Stimulated activated naive CD4-positive, alpha-beta T cell (primary cell): ENCODE measurements around the gene HOXA7.

ENCODE experiments used
- DNase-seq, 6 experiments: peaks; one replicate each; lab custom pipeline; 2025; lab: John Stamatoyannopoulos, UW

Gene HOXA7

DNA sequence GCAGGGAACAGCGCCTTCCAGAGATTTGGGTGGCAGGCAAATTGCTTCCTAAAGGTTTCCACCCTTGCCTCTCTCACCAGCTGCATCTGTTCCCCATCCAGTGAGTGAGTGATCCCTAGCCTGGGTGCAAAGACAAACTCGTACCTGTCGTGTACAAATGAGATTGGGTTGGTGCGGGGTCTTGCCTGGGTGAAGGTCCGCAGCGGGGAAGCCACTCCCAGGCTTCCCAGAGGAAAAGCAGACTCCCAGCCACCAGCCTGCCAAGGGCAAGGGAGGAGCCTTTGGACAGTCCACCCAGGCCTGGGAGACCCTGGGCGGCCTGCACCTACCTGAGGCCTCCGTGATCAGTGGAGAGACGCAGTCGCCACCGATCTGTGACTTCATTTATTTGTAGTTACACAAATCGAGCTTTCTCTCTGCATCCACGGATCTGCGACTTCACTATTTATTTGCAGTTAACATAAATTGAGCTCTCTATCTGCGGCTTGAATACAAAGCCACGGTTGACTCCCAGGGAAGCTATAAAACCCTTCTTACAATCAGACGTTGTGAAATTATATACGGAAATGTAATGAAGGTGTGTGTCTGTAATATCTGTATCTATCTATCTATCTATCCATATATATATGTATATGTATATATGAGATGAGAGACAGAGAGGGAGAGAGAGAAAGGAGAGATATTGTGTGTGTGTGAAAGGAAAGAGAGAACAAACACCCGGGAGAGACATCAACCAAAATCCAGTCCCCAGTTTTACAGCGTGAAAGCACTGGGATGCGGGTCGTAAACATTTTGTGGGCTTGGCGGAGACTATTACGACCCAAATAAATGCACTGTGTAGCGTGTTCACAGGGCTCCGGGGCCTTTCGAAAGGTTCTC is 3.0 kb upstream of the HOXA7 start:
- DNase-seq = no peak

DNA sequence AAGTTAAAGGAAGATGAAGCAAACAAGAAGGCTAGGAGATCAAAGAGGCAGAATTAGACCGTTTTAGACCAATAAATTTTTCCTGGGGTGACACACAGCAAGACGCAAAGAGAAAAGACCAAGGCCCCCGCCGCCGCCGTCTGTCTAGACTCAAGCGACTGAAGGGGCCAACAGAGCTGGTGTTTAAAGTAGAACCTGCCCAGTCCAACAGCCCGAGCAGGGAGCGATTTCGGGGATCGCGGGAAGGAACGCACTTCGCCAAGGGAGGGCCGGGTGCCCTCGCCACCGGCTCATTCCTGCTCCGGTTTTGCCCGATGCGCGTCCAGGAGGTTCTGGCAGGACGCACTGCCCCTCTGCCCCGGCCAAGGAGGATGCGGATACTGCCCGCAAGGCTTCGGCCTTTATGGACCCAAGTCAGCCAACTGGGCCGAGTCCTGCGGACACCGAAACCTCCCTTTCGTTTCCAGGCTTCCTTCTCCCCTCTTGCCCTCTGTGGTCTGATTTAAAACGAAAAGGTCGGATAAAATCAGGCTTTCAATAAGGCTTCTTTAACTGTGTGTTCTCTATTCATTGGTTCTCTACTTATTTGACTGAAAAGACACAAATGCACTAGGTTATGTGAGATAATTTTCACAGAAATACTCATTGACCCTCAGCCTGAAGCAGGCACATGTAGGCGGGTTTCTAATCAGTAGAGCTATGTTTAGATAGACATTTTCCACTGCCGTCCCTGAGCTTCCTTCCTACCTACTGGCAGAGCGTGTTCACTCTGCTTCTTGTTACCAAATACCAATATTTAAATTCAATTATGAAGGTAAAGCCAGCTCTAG is 2.2 kb upstream of the HOXA7 start:
- DNase-seq = no peak

DNA sequence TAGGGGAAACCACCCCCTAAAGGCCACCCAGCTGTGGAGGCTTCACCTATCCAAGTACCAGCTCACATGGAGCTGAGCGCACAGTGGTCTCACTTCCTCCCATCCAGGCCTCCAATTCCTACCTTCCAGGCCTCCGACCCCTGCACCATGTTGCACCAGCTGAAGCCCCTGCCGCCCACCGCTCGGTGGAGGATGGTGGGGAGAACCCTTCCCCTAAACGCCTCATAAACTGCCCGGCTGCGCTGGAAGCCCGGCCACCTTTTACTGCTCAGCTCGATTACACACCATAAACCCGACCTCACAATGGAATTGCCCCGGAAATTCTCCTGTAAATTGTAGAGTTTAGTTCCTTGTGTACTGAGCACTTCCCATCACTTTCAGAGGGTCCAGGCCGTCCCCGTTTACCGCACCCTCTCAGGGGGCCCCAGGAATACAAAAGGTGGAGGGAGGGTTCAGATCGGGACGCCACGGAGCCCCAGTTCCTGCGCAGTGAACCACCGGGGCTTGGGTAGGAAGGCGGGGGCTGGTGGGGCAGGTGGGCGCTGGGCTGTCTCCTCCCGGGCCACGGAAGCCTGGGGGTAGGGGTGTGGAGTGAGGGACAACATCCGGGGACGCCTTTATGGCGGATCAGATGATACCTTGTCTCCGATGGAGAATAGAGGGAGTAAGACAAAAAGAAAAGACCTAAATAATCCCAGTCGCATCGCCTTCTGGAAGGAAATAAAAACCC is 1.4 kb upstream of the HOXA7 start:
- DNase-seq = no peak

DNA sequence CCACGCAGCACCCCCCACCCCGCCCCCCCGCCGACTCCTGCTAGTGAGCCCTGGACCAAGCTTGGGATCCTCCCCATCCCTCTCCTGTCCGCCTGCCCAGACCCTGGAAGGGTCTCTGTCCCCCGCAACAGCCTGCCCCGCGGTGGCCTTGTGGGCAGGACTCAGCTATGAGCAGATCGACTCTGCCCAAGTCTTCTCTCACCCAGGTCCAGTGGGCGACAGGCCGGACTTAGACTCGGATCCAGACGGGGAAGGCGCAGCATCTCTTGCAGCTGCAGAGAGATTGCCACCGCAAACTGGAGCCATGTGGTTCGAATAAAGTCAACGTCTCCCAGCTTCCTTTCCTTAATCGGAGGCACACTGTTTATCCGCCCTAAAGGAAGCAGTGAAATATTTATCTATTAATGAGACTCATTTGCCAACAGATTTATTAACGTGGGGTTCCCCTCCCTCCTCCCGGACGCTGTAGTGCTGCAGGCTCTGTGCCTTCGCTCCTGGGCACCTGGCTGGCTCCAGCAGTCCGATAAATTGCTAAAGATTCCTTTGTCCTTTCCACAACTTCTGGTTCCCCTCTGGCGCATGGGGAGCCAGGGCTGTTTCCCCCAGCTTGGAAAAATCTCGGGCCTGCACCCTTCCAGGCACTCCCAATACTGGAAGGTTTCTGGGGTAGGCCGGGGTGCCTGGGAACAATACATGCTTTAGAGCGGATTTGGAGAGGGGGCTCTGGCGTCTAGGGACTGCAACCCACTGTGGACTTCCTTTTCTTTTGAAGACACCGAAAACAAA is 634 bp upstream of the HOXA7 start:
- DNase-seq = no peak

DNA sequence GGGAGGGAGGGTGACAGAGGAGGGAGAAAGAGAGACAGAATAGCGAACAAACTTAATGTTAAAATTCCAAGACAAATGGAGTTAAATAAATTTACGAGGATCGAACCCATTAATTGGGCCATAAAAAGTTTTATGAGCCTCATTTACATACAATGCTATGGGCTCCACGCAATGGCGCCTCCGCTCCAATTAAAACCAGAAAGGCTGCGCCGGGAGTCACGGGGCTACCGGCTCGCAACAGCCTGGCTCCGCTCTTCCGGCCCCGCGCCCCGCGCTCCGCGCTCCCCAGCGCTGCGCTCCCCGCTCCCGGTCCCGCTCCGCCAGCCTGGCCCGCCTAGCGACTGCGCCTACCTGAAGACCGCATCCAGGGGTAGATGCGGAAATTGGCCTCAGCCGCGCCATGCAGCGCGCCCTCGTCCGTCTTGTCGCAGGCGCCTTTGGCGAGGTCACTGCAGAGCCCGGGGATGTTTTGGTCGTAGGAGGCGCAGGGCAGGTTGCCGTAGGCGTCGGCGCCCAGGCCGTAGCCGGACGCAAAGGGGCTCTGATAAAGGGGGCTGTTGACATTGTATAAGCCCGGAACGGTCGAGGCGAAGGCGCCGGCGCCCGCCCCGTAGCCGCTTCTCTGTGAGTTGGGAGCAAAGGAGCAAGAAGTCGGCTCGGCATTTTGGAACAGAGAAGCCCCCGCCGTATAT is 513 bp downstream of the HOXA7 start:
- DNase-seq = no peak

DNA sequence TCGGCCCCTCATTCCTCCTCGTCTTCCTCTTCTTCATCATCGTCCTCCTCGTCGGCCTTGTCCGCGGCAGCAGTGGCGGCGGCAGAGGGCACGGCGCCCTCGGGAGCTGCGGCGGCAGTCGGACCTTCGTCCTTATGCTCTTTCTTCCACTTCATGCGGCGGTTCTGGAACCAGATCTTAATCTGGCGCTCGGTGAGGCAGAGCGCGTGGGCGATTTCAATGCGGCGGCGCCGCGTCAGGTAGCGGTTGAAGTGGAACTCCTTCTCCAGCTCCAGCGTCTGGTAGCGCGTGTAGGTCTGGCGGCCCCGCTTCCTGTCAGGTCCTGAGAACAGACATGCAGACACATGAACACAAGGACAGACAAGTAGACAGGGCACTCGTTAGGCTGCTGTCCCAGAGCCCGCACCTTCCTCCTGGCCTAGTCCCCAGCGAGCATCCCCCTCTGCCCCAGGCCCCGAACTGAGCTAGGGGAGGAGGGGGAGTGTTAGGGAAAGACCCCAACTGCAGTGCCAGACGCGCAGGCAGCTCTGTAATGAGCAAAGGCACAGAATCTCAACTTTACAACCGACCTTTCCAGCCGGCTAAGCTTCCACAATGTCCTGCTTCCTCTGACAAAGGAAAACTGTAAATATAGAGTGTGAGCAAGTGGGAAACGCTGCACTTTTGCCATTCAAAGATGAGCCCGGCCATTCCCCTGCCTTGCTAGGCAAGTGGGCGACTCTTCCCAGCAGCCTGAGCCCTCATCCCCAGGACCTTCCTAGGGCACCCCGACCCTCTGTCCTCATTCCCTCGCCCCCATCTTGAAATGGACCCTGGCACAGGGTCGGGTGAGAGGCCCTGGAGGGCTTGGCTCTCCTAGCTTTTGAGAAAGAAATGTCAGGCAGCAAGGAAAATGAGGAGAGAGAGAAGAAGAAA is 1.3 kb downstream of the HOXA7 start:
- peak in 1 of 6 experiments; percentile 16 for DNase-seq

DNA sequence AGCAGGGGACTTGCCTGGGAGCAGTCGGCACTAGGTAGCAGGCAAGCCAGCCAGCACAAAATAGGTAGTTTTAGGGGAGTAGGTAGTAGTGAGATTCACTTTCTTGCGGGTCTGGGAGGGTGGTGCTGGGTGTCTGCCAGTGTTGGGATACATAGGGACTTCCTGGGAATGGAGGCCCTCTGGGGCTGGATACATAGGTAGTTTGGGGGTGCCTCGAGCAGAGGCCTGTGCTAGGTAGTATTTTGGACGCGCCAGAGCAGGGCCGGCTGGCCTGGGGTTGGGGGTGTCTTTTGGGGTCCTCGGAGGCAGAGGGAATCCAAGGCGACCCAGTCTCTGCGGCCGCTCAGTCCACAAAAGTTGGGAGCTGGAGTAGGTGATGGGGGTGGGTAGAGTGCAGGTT is 2.1 kb downstream of the HOXA7 start:
- DNase-seq = no peak

DNA sequence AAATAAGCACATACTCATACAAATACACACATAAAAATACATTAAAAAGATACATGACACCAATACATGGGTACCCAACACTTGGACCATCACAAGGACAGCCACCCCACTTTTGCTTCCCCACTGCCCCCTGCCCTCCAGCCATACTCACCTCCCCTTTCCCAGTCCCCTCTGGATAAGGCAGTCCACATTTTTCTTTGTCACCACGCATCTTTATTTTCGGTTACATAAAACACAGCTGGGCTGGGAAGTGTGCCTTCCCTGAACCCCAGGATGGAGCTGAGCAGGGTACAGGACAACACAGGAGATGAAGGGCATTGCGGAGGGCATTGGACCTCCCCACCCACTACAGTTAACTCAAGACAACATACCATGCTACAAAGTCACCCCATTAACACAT is 2.9 kb downstream of the HOXA7 start:
- no peak for DNase-seq

DNA sequence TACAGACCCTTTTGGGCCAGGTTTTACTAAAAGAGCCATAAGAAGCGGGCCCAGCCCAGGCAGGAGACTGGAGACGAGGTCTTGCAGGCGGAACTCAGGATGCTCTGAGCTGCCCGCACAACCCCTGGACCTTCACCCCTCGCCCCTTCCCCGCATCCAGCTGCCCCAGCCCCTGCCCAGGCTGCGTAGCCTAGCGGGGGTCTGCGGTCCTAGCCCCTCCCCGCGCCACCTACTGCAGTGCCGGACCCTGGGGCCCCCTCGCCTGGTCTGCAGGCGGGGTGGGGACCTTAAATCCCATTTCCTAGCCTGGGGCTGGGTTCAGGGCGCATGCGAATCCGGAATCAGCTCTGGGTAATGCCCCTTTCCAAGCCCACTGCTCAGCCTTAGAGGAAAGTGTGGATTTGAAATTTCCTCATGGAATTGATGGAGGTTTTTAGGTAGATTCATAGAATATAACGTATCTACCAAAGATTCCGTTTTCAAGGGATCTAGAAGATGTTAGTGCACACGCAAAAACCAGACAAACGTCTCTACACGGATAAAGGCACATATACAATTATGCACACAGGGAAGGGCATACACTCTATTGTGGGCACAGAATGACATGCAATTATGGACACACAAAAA is 3.5 kb downstream of the HOXA7 start:
- DNase-seq = no peak

DNA sequence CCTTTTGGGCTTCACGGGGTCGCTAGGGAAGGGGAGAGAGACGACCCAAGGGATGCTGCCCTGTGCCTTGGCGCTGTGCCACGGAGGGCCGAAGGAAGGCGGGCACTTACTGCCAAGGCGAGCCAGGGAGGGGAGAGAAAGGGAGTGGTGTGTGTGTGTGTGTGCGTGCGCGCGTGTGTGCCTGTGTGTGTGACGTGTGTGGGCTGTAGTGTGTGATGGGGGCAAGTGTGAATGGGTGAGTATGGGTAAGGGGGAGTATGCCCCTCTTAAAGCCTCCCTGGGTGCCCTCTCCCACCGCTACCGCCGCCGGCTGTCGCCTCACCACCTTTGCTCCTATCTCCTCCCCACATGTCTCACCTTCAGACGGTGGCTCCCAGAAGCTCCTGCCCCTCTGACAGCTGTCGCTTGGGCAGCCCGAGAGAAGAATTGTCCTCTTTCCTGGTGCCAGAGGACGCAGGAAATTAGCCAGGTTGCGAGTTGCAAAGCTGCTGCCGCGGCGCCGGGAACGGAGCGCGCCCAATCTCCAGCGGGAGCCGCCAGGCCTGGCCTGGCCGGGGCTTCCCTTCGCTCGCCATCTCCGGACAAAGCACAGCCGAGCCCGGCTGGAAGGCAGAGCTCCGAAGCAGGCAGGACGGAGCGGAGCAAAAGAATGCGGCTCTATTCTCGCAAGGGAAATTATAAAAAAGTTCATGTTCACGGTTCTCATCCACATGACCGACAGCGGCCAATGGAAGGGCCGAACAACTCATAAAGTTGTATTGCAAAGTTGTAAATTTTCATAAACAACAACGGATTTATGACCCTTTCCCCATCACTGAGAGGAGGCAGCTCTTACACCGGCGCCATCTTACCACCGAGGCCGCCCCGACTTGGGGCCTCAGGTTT is 4.3 kb downstream of the HOXA7 start, which contains the start of gene HOXA3:
Gene HOXA3 (minus strand): TSS at position 653 of the 885 bp plus-strand sequence. CDS start 41,943 bp downstream, outside the sequence.
- no peak for DNase-seq

DNA sequence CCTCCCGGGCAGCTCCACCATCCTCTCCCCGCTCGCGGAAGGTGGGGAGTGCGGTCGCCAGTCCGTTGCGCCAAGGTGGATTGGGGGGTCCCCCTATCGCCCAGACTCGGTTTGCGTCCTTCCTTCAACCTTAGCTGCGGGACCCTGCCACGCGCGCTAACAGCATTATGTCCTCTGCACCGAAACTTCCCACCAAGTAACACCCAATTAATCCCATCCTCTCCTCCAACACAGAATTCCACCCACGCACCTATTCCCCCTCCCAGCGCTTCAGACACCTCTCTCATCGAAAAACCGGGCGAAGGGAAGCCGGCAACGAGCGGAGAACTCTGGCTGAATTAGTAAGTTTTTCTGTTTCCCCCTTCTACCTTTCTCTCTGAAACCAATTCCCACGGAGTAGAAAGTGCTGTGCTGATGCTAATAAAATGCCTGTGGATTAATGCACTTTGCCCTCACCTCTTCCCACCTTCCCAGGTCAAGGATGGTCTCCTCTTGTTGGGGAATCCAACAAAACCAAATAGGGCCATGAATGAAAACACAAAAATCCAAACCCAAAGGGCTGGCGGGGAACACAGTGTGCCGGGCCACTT is 5.0 kb downstream of the HOXA7 start:
- no peak for DNase-seq

DNA sequence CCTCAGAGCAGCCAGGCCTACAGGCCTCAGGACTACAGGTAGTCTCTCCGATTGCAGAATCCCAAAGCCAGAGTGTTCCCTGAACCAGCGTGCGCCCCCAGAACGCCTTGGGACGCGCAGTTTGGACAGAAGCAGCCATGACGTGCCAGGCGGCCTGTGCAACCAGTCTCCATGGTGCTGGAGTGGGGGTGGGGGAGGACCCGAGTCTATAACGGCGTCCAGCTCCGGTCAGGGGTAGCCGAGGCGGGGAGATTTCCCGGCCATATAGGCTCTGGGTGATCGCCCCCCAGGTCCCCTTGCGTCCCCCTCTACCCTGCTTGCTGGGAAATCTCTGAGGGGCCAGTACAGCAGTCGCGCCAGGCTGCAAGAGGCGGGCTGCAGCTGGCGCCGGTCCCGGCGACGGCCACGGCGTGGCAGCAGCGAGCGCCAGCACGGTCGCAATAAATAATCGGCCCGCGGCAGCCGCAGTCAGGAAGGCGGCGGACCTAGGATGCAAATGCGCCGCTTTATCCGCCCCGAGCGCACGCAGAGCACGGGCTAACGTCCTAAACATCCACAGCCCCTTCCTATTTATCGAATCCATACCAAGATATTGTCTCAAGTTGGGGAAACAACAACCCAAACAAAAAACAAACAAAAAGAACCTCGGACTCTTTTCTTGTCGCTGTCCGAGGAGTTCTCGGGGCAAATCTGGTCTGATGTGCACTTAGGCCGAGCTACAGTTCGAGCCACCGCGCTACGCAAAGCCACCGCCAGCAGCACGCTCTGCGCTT is 5.7 kb downstream of the HOXA7 start:
- peak in 4 of 6 experiments; percentile 19 to 56 (median 35) for DNase-seq

DNA sequence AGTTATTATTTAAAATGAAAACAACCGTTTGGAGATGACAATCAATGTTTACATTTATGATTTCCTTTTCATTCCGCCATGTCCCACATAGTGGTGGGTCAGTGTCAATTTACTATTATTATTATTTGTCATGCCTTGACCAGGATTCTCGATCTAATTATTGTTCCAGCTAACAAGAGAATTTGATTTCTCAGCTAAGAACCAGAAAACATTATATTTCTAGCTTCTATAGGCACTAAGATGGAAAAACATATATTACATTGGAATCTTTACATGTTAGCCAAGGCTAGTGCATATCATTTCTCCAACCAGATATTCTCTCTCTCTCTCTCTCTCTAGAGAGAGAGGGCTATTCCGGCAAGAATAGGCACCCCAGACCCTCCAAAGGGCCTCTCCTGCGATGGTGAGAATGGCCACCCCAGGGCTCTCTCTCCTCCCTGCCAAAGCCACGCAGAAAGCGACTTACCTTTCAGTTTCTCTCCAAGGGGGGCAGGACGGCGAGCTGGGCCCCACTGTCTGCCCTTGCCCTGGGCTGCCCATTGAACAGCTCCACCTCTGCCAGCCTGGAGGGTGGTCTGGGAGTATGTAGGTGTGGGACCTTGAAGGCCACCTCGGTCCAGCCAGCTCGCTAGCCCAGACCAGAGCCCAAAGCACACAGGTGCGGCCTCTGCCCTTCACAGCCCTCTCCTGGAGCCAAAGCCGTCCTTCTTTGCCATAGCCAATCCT is 6.5 kb downstream of the HOXA7 start:
- DNase-seq = no peak

DNA sequence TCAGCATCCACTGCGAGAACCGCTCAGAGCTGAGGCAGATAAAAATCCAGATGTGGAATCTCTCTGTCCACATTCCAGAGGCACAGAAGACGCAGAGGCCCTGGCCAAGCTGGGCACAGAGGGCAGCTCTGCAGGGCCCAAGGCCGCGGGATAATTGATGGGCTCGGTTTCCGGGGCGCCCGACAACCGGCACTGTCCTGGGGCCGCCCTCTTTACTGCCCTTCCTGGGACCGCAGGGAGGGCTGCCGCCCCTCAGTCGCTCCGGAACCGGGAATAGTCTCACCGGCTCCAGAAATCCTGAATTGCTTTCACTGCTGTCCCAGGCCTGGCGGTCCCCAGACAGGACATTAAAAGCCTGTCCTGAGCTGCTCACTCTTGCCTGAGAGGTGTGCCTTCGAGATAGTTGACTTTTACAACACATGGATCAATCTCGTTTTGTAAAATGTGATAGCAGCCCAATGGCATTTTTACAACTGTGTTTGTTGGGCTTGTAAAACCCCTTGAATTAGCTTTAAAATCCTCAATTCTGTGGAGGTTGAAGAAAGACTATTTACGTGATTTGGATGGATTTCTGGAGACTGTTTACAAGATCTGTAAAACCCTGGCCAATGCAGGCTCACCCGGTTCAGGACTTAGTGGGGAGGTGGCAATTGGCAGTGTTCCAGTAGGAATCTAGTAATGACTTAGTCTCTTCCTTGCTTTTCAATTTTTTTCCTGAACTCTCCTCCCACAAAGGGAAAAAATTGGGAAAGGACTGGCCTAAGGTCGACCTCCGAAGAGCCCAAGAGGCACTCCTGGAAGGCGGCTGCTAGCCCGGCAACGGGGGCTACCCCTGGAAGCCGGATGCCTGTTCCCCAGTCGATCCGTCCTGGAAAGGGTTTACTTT is 7.5 kb downstream of the HOXA7 start:
- no peak for DNase-seq

DNA sequence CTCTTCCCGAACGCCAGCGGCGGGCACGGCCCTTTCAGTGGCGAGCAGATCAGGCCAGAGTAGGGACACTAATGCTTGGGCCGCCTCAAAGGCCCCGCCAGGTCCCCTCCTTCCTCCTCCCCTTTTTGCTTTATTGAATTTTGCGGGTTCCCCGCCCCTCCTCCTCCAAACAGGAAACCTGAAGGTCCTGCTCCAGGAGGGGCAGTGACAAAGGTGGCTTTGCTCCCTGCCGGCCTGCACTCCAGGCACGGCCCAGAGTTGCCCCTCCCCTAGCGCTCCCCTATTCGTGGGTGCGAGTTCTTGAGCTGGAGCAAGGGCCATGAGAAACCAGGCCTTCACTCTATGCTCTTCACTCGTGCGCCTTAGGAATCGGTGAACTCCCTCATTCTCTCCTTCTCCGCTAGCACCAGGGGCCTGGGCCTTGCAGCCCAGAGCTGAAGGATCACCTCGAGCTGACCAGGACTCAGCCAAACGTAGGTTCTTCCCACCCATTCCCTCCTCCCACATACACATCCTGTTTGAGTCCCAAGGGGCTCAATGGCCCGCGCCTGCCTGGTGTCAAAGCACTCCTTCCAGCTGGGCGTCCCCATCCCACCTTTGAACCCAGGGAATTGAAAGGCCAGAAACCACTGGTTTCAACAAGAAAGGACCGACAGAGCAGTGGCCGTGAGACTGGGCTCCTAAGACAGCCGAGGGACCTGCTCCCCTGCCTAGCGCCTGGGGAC is 8.3 kb downstream of the HOXA7 start:
- no peak for DNase-seq
